Fibroblast of lung (primary cell): Measurements from ENCODE around the gene IGSF22. TPM values are rescaled to one million over a fixed set of nuclear protein-coding genes. Genes with fewer than 3 reads are reported as not detected.

ENCODE experiments used
- DNase-seq, 2 donors: peaks; one replicate each; pipeline versions ENCODE4 v3.0.0 to v3.0.0-alpha.2; 2010; ENCODE audit warnings: low read depth in 2 of 2
- H2AFZ ChIP-seq: 2 replicates; pipeline ENCODE4 v1.5.1; 2012; ENCODE audit warnings: low read length, control low read depth, inconsistent platforms
- H3K27ac ChIP-seq: 2 replicates; pipeline ENCODE4 v1.5.1; 2011; ENCODE audit warnings: low read length, control low read depth; ENCODE audit not compliant: insufficient read depth
- H3K27me3 ChIP-seq: 2 replicates; pipeline ENCODE4 v1.5.1; 2011; ENCODE audit warnings: mild to moderate bottlenecking, low read length; ENCODE audit not compliant: control insufficient read depth, insufficient read depth
- H3K36me3 ChIP-seq: 2 replicates; pipeline ENCODE4 v1.5.1; 2011; ENCODE audit warnings: low read length; ENCODE audit not compliant: control insufficient read depth, insufficient read depth
- H3K4me1 ChIP-seq: 2 replicates; pipeline ENCODE4 v1.5.1; 2011; ENCODE audit warnings: low read length; ENCODE audit not compliant: control insufficient read depth, insufficient read depth; ENCODE audit errors: extremely low read depth
- H3K4me2 ChIP-seq: 2 replicates; pipeline ENCODE4 v1.5.1; 2011; ENCODE audit warnings: low read length, control low read depth; ENCODE audit not compliant: insufficient read depth; ENCODE audit errors: extremely low read depth
- H3K4me3 ChIP-seq, 4 experiments: fragments of 200-600 bp in 1 of 4; sonication (generic) in 1 of 4; replicated peaks in 1 of 4; 2 replicates each; pipeline ENCODE4 v1.5.1; 2011 to 2016; ENCODE audit warnings: low read length in 4 of 4, low read depth in 3 of 4, mild to moderate bottlenecking in 3 of 4, control low read depth in 2 of 4, inconsistent platforms in 1 of 4, mixed read lengths in 1 of 4; ENCODE audit not compliant: insufficient read depth in 1 of 4; ENCODE audit errors: control extremely low read depth in 1 of 4
- H3K79me2 ChIP-seq: 2 replicates; pipeline ENCODE4 v1.5.1; 2012; ENCODE audit warnings: mild to moderate bottlenecking, low read length, inconsistent platforms; ENCODE audit not compliant: control insufficient read depth, insufficient read depth
- H3K9ac ChIP-seq: 2 replicates; pipeline ENCODE4 v1.5.1; 2011; ENCODE audit warnings: mild to moderate bottlenecking, low read length, control low read depth; ENCODE audit not compliant: insufficient read depth
- H3K9me3 ChIP-seq: 2 replicates; pipeline ENCODE4 v1.5.1; 2012; ENCODE audit warnings: low read depth, low read length; ENCODE audit not compliant: control insufficient read depth, insufficient read depth
- H4K20me1 ChIP-seq: 2 replicates; pipeline ENCODE4 v1.5.1; 2011; ENCODE audit warnings: low read length; ENCODE audit not compliant: control insufficient read depth, insufficient read depth; ENCODE audit errors: extremely low read depth
- EZH2 ChIP-seq: IDR thresholded peaks from 2 replicates; pipeline ENCODE4 v1.5.1; 2012; ENCODE audit warnings: low read length, control low read depth, mild to moderate bottlenecking; ENCODE audit errors: missing control alignments
- polyA plus RNA-seq, 2 donors: library from polyadenylated mRNA; depleted of rRNA in 1 of 2; stranded (reverse) in 1 of 2; unstranded in 1 of 2; fragments of >200 nt; gene quantifications; 2 replicates each; pipeline ENCODE4 v1.2.1, GENCODE V29; 2011 to 2012; ENCODE audit warnings: missing spikeins in 1 of 2
- total RNA-seq: library from RNA; depleted of rRNA; stranded (reverse); fragments of >200 nt; gene quantifications from 2 replicates; pipeline ENCODE4 v1.2.1, GENCODE V29; 2014
- TF ChIP-seq, protein P1 (sequence below), 2 donors: IDR thresholded peaks in 1 of 2; conservative IDR thresholded peaks in 1 of 2; 1 replicate in 1 of 2; 2 replicates in 1 of 2; pipeline ENCODE4 v1.5.1; 2011 to 2012; ENCODE audit warnings: low read length in 2 of 2, control low read depth in 1 of 2, inconsistent platforms in 1 of 2, low read depth in 1 of 2, mild to moderate bottlenecking in 1 of 2

IGSF22 gene
- total and polyA plus RNA-seq, 2 donors (not counting 1 experiment from before 2014, with no cell fraction given): under 0.01 TPM; not detected in 1

DNA sequence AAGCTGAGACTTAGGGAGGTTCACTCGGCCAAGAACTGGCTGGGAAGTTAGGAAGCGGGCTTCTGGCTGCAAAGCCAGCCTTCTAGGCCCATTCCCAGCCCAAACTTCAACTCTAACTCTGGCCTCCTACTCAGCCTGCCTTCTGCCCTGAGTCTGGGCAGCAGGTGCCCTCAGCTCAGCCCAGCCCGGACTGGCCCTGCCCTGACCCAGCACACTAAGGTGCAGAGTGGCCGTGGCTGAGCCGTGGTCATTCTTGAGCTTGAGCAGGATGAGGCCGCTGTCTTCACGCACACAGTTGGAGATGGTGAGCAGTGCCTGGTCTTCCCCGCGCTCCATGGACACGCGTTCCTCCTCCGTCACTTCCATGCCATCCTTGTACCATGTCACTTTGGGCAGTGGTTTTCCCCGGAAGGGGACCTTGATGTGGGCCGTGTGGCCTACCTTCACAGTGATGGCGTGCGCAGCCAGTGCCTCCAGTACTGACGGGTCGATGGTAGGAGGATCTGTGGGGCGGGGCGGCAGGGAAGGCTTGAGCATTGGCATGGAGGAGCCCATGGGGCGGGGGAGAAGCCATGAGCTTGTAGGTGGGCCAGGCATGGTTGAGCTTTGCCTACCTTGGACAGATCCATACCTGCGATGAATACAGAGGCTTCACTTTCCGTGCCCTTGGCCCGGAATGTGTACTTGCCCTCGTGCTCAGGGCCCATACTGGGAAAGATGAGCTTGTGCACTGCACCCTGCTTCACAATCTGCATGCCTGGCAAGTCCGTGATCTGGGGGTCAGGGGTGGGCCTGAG lies 12.1 kb downstream of the IGSF22 start:
- no peak overlapping the region for H3K9ac ChIP-seq
- no peak overlapping the region for H3K27ac ChIP-seq
- H3K79me2 ChIP-seq: no peaks in the 10 kb centered on the region
- no peak overlapping the region for H2AFZ ChIP-seq
- no peak overlapping the region for H3K4me2 ChIP-seq
- H4K20me1 ChIP-seq: no peaks in the 10 kb centered on the region
- no peak overlapping the region for H3K4me3 ChIP-seq
- no peaks in the 10 kb centered on the region for H3K4me1 ChIP-seq
- no peaks in the 10 kb centered on the region for H3K9me3 ChIP-seq
- TF ChIP-seq, protein P1, sequence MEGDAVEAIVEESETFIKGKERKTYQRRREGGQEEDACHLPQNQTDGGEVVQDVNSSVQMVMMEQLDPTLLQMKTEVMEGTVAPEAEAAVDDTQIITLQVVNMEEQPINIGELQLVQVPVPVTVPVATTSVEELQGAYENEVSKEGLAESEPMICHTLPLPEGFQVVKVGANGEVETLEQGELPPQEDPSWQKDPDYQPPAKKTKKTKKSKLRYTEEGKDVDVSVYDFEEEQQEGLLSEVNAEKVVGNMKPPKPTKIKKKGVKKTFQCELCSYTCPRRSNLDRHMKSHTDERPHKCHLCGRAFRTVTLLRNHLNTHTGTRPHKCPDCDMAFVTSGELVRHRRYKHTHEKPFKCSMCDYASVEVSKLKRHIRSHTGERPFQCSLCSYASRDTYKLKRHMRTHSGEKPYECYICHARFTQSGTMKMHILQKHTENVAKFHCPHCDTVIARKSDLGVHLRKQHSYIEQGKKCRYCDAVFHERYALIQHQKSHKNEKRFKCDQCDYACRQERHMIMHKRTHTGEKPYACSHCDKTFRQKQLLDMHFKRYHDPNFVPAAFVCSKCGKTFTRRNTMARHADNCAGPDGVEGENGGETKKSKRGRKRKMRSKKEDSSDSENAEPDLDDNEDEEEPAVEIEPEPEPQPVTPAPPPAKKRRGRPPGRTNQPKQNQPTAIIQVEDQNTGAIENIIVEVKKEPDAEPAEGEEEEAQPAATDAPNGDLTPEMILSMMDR (conservative IDR thresholded peaks at IDR 0.05 in 1 of 2, IDR thresholded peaks at IDR 0.05 in 1 of 2; ENCODE audit: low read depth in 1 of 2, low read length in 2 of 2): no peak
- TF ChIP-seq EZH2: no peak
- DNase-seq: no peak
- peaks cover 16% of the 10 kb centered on the region for H3K27me3 ChIP-seq
- no peaks in the 10 kb centered on the region for H3K36me3 ChIP-seq

DNA sequence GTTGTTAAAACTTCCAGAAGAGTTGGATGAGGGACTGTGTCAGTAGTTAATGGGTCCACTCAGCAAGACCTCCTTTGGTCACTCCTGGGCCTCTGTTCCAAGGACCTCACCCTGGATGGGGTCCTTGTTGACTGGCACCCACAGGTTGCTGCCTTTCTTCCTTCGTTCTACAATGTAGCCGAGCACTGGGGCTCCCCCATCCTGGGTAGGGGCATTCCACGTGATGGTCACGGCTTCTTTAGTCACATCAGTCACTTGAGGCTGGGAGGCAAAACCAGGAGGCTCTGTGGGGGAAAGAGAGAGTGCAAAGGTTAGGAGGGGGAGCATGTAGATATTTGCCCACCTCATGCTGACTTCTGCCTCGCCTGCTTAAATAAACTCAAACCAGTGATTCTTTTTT lies 15.4 kb downstream of the IGSF22 start:
- Histone ChIP-seq H3K36me3 (no peaks in the 10 kb centered on the region), H3K9ac (no peak overlapping the region), H2AFZ (no peak overlapping the region), H3K79me2 (no peaks in the 10 kb centered on the region), H3K27ac (no peak overlapping the region), H3K9me3 (no peaks in the 10 kb centered on the region), H4K20me1 (no peaks in the 10 kb centered on the region), H3K4me3 (no peak overlapping the region), H3K4me2 (no peak overlapping the region), H3K27me3 (peaks cover 19% of the 10 kb centered on the region), H3K4me1 (no peaks in the 10 kb centered on the region)
- TF ChIP-seq EZH2: no peak
- TF ChIP-seq, protein P1 (conservative IDR thresholded peaks at IDR 0.05 in 1 of 2, IDR thresholded peaks at IDR 0.05 in 1 of 2; ENCODE audit: low read depth in 1 of 2, low read length in 2 of 2): no peak
- DNase-seq: no peak

DNA sequence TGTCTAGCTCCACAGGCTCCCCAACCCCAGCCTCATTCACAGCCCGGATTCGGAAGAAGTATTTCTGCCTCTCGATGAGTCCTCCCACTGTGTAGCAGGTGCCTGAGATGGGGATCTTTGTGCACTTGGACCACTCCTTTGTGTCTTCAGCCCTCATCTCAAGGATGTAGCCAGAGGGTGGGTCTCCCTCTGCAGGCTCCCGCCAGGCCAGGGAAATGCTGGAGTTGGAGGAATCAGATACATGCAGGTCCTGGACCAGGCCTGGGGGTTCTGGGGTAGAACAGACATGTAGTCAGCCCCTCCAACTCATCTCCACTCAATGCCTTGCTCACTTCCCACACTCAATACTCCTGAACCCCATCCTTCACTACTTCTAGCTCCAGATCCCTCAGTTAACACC lies 16.6 kb downstream of the IGSF22 start:
- Histone ChIP-seq H2AFZ (no peak overlapping the region), H4K20me1 (no peaks in the 10 kb centered on the region), H3K4me1 (no peaks in the 10 kb centered on the region), H3K36me3 (no peaks in the 10 kb centered on the region), H3K27ac (no peak overlapping the region), H3K4me2 (no peak overlapping the region), H3K9me3 (no peaks in the 10 kb centered on the region), H3K79me2 (no peaks in the 10 kb centered on the region), H3K9ac (no peak overlapping the region), H3K27me3 (peaks cover 28% of the 10 kb centered on the region), H3K4me3 (no peak overlapping the region)
- no peak for TF ChIP-seq EZH2
- TF ChIP-seq, protein P1 (conservative IDR thresholded peaks at IDR 0.05 in 1 of 2, IDR thresholded peaks at IDR 0.05 in 1 of 2; ENCODE audit: low read depth in 1 of 2, low read length in 2 of 2): no peak
- no peak for DNase-seq
